Suprapubic skin (tissue), 4 donors: ENCODE results near the gene TARS2.

Experiments used
- EP300 ChIP-seq: sonication (generic); formaldehyde crosslinking; IDR thresholded peaks from one replicate; pipeline ENCODE4 v1.6.1; 2017; ENCODE audit warnings: antibody characterized with exemption
- POLR2A ChIP-seq, 2 donors: fragments of 450-650 bp; IDR thresholded peaks; one replicate each; pipeline ENCODE4 v1.6.1; 2017; ENCODE audit warnings: antibody characterized with exemption in 2 of 2, mild to moderate bottlenecking in 2 of 2, moderate library complexity in 2 of 2
- POLR2AphosphoS5 ChIP-seq, 3 donors: sonication (generic); formaldehyde crosslinking; IDR thresholded peaks; one replicate each; pipeline ENCODE4 v1.6.1; 2017; ENCODE audit warnings: antibody characterized with exemption in 3 of 3
- TF ChIP-seq, protein P1 (sequence below), 2 donors: fragments of 200-600 bp in 1 of 2; fragments of 450-650 bp in 1 of 2; sonication (generic) in 1 of 2; IDR thresholded peaks; one replicate each; pipeline ENCODE4 v1.5.1; 2016 to 2019; ENCODE audit warnings: antibody characterized with exemption in 2 of 2, mild to moderate bottlenecking in 1 of 2, moderate library complexity in 1 of 2

DNA sequence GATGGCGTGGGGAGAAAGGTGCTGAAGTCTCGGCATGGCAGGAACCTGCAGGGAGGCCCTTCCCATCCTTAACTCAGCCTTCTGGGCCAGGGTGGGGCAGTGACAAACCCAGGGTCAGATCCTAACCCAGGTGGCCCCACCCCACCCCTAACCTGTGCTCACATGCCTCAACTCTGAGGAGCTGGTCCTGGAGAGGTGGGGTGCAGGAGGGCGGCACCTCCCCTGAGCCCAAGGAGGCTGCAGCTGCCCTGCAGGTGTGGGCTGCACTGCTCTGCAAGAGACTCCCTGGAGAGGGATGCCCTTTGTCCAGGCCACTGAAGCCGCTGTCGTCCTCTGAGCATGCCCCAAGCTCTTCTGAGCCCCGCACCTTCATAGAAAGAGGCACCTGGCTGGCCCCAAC, 46.8 kb downstream of the TARS2 start:
- TF ChIP-seq POLR2A (IDR thresholded peaks at IDR 0.05), result no peak
- TF ChIP-seq, protein P1, sequence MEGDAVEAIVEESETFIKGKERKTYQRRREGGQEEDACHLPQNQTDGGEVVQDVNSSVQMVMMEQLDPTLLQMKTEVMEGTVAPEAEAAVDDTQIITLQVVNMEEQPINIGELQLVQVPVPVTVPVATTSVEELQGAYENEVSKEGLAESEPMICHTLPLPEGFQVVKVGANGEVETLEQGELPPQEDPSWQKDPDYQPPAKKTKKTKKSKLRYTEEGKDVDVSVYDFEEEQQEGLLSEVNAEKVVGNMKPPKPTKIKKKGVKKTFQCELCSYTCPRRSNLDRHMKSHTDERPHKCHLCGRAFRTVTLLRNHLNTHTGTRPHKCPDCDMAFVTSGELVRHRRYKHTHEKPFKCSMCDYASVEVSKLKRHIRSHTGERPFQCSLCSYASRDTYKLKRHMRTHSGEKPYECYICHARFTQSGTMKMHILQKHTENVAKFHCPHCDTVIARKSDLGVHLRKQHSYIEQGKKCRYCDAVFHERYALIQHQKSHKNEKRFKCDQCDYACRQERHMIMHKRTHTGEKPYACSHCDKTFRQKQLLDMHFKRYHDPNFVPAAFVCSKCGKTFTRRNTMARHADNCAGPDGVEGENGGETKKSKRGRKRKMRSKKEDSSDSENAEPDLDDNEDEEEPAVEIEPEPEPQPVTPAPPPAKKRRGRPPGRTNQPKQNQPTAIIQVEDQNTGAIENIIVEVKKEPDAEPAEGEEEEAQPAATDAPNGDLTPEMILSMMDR (IDR thresholded peaks at IDR 0.05), result no peak
- no peak for TF ChIP-seq POLR2AphosphoS5 (IDR thresholded peaks at IDR 0.05)
- TF ChIP-seq EP300, result no peak
